ENCODE measurements around the gene FMOD. TPM values are rescaled to one million over a fixed set of nuclear protein-coding genes. Genes with fewer than 3 reads are reported as not detected.
A peak's percentile ranks its signal among the peaks of the same experiment; 100 is the strongest.

Gene FMOD
- total and polyA plus RNA-seq, 2 experiments from 2014 or later: 2.3 to 7.6 TPM

- H3K27ac ChIP-seq: no peak overlapping the region
- TF ChIP-seq CTCF (IDR thresholded peaks at IDR 0.05; ENCODE audit: low read depth, low read length): no peak
- peaks cover 15% of the 10 kb centered on the region for H3K4me1 ChIP-seq (ENCODE audit: low read depth)
- no peaks in the 10 kb centered on the region for H3K27me3 ChIP-seq
- no peaks in the 10 kb centered on the region for H3K9me3 ChIP-seq (ENCODE audit: low read depth)
- no peak for DNase-seq (ENCODE audit: low read depth in 1 of 2, low spot score in 1 of 2)
- no peak overlapping the region for H3K4me3 ChIP-seq
- H3K36me3 ChIP-seq: no peaks in the 10 kb centered on the region
These were observed 31.1 kb upstream of the FMOD start for GRCh38 chr1:203382026-203382425.

GRCh38 chr1:203381151-203381751, 30.3 kb upstream of the FMOD start:
- H3K4me1 ChIP-seq (ENCODE audit: low read depth): peaks cover 15% of the 10 kb centered on the region
- H3K9me3 ChIP-seq (ENCODE audit: low read depth): no peaks in the 10 kb centered on the region
- no peak overlapping the region for H3K27ac ChIP-seq
- no peak for TF ChIP-seq CTCF (IDR thresholded peaks at IDR 0.05; ENCODE audit: low read depth, low read length)
- H3K36me3 ChIP-seq: no peaks in the 10 kb centered on the region
- no peaks in the 10 kb centered on the region for H3K27me3 ChIP-seq
- no peak for DNase-seq (ENCODE audit: low read depth in 1 of 2, low spot score in 1 of 2)
- no peak overlapping the region for H3K4me3 ChIP-seq

GRCh38 chr1:203380420-203381150, 29.7 kb upstream of the FMOD start:
- H3K36me3 ChIP-seq: no peaks in the 10 kb centered on the region
- no peak overlapping the region for H3K4me3 ChIP-seq
- no peaks in the 10 kb centered on the region for H3K27me3 ChIP-seq
- no peak for DNase-seq (ENCODE audit: low read depth in 1 of 2, low spot score in 1 of 2)
- no peaks in the 10 kb centered on the region for H3K9me3 ChIP-seq (ENCODE audit: low read depth)
- H3K27ac ChIP-seq: no peak overlapping the region
- H3K4me1 ChIP-seq (ENCODE audit: low read depth): peaks cover 15% of the 10 kb centered on the region
- no peak for TF ChIP-seq CTCF (IDR thresholded peaks at IDR 0.05; ENCODE audit: low read depth, low read length)

- TF ChIP-seq CTCF (IDR thresholded peaks at IDR 0.05; ENCODE audit: low read depth, low read length): no peak
- H3K4me3 ChIP-seq: no peak overlapping the region
- no peak for DNase-seq (ENCODE audit: low read depth in 1 of 2, low spot score in 1 of 2)
- peaks cover 15% of the 10 kb centered on the region for H3K4me1 ChIP-seq (ENCODE audit: low read depth)
- no peaks in the 10 kb centered on the region for H3K36me3 ChIP-seq
- no peak overlapping the region for H3K27ac ChIP-seq
- no peaks in the 10 kb centered on the region for H3K27me3 ChIP-seq
- no peaks in the 10 kb centered on the region for H3K9me3 ChIP-seq (ENCODE audit: low read depth)
These were observed 28.9 kb upstream of the FMOD start for GRCh38 chr1:203379825-203380224.

- H3K27ac ChIP-seq: peak overlapping the region; percentile 34
- peak; percentile 42 to 77 for DNase-seq (ENCODE audit: low read depth in 1 of 2, low spot score in 1 of 2)
- no peaks in the 10 kb centered on the region for H3K36me3 ChIP-seq
- H3K4me1 ChIP-seq (ENCODE audit: low read depth): peaks cover 22% of the 10 kb centered on the region
- no peak for TF ChIP-seq CTCF (IDR thresholded peaks at IDR 0.05; ENCODE audit: low read depth, low read length)
- no peak overlapping the region for H3K4me3 ChIP-seq
- H3K27me3 ChIP-seq: no peaks in the 10 kb centered on the region
- H3K9me3 ChIP-seq (ENCODE audit: low read depth): no peaks in the 10 kb centered on the region
These were observed 27.8 kb upstream of the FMOD start for GRCh38 chr1:203378556-203379245.

Measured in cardiac muscle cell (in vitro differentiated cells and primary cell).